ENCODE measurements around the gene LSG1.

The LSG1 gene

GRCh38 chr3:194618858-194619608 is 53.0 kb downstream of the LSG1 start:
- no peaks in the 10 kb centered on the region for H4K20me1 ChIP-seq (ENCODE audit: control insufficient read depth, insufficient read depth, low read depth, low read length)
- no peak overlapping the region for H3K4me3 ChIP-seq (ENCODE audit: low read length)
- H3K4me1 ChIP-seq (ENCODE audit: control insufficient read depth, low read length) = no peaks in the 10 kb centered on the region
- H3K79me2 ChIP-seq (ENCODE audit: control insufficient read depth, low read length) = no peaks in the 10 kb centered on the region
- no peaks in the 10 kb centered on the region for H3K9me2 ChIP-seq (replicated peaks; ENCODE audit: control insufficient read depth, low read length)
- H3K36me3 ChIP-seq (ENCODE audit: control insufficient read depth, low read length) = no peaks in the 10 kb centered on the region
- no peaks in the 10 kb centered on the region for H3K27me3 ChIP-seq (ENCODE audit: control insufficient read depth, low read length)
- no peaks in the 10 kb centered on the region for H3F3A ChIP-seq (ENCODE audit: control insufficient read depth, insufficient read depth)
- H3K27ac ChIP-seq (ENCODE audit: low read depth, low read length) = no peak overlapping the region
- TF ChIP-seq EZH2phosphoT487 (IDR thresholded peaks at IDR 0.05; ENCODE audit: borderline replicate concordance, low read length) = no peak
- TF ChIP-seq CTCF (IDR thresholded peaks at IDR 0.05; ENCODE audit: low read depth, low read length, poor library complexity, severe bottlenecking) = no peak
- H3K4me2 ChIP-seq (ENCODE audit: low read length) = no peak overlapping the region
- no peaks in the 10 kb centered on the region for H3K9me3 ChIP-seq (ENCODE audit: control insufficient read depth, insufficient read depth, low read length)

- H3K9me3 ChIP-seq (ENCODE audit: control insufficient read depth, insufficient read depth, low read length) = no peaks in the 10 kb centered on the region
- TF ChIP-seq CTCF (IDR thresholded peaks at IDR 0.05; ENCODE audit: low read depth, low read length, poor library complexity, severe bottlenecking) (no peak), EZH2phosphoT487 (IDR thresholded peaks at IDR 0.05; ENCODE audit: borderline replicate concordance, low read length) (no peak)
- H4K20me1 ChIP-seq (ENCODE audit: control insufficient read depth, insufficient read depth, low read depth, low read length) = no peaks in the 10 kb centered on the region
- H3K79me2 ChIP-seq (ENCODE audit: control insufficient read depth, low read length) = no peaks in the 10 kb centered on the region
- no peaks in the 10 kb centered on the region for H3K36me3 ChIP-seq (ENCODE audit: control insufficient read depth, low read length)
- no peaks in the 10 kb centered on the region for H3K27me3 ChIP-seq (ENCODE audit: control insufficient read depth, low read length)
- no peaks in the 10 kb centered on the region for H3F3A ChIP-seq (ENCODE audit: control insufficient read depth, insufficient read depth)
- H3K27ac ChIP-seq (ENCODE audit: low read depth, low read length) = no peak overlapping the region
- no peaks in the 10 kb centered on the region for H3K9me2 ChIP-seq (replicated peaks; ENCODE audit: control insufficient read depth, low read length)
- no peaks in the 10 kb centered on the region for H3K4me1 ChIP-seq (ENCODE audit: control insufficient read depth, low read length)
- H3K4me2 ChIP-seq (ENCODE audit: low read length) = no peak overlapping the region
- no peak overlapping the region for H3K4me3 ChIP-seq (ENCODE audit: low read length)
These were observed 54.2 kb downstream of the LSG1 start for GRCh38 chr3:194617827-194618226.

- Histone ChIP-seq H4K20me1 (ENCODE audit: control insufficient read depth, insufficient read depth, low read depth, low read length) (no peaks in the 10 kb centered on the region), H3K36me3 (ENCODE audit: control insufficient read depth, low read length) (no peaks in the 10 kb centered on the region), H3K27me3 (ENCODE audit: control insufficient read depth, low read length) (no peaks in the 10 kb centered on the region), H3K4me1 (ENCODE audit: control insufficient read depth, low read length) (no peaks in the 10 kb centered on the region), H3F3A (ENCODE audit: control insufficient read depth, insufficient read depth) (no peaks in the 10 kb centered on the region), H3K4me3 (ENCODE audit: low read length) (no peak overlapping the region), H3K27ac (ENCODE audit: low read depth, low read length) (no peak overlapping the region), H3K9me2 (replicated peaks; ENCODE audit: control insufficient read depth, low read length) (no peaks in the 10 kb centered on the region), H3K4me2 (ENCODE audit: low read length) (no peak overlapping the region), H3K79me2 (ENCODE audit: control insufficient read depth, low read length) (no peaks in the 10 kb centered on the region), H3K9me3 (ENCODE audit: control insufficient read depth, insufficient read depth, low read length) (no peaks in the 10 kb centered on the region)
- TF ChIP-seq EZH2phosphoT487 (IDR thresholded peaks at IDR 0.05; ENCODE audit: borderline replicate concordance, low read length) (no peak), CTCF (IDR thresholded peaks at IDR 0.05; ENCODE audit: low read depth, low read length, poor library complexity, severe bottlenecking) (no peak)
These were observed 54.8 kb downstream of the LSG1 start for GRCh38 chr3:194617143-194617671.

Data from DOHH2 (cell line).